Activated CD4-positive, CD25-positive, alpha-beta regulatory T cell treated with anti-CD3 and anti-CD28 coated beads, Interleukin-2, amount 50 U/mL, for 72 hours (primary cell): ENCODE measurements around the gene MACIR.

Experiments used
- DNase-seq: peaks from one replicate; pipeline ENCODE4 v3.0.0; 2021

Gene MACIR

DNA sequence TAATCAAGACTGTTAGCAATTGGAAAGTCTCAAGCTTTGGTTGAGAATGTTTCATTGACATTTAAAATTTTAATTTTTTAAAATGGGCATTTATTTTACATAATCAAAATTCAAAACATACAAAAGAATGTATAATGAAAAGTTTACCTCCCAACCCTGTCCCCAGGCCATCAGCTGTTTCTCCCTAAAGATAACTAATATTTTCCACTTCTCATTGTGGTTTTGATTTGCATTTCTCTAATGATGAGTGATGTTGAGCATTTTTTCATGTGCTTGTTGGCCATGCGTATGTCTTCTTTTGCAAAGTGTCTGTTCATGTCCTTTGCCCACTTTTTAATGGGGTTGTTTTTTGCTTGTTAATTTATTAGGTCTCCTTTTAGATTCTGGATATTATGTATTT is 11.4 kb upstream of the MACIR start:
- no peak for DNase-seq

DNA sequence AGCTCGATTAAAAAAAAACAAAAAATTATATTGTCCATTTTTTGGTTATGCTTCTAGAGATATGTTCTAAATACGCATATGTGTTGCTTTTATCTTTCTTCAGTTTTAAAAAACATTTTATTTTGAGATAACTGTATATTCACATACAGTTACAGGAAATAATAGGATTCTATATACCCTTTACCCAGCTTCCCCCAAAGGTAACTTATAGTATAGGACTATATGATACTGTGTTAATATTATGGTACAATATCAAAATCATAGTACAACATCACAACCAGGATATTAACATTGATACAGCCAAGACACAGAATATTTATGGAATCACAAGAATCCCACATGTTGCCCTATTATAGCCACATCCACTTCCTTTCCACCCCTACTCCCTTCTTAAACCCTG is 9.5 kb upstream of the MACIR start:
- DNase-seq: no peak

DNA sequence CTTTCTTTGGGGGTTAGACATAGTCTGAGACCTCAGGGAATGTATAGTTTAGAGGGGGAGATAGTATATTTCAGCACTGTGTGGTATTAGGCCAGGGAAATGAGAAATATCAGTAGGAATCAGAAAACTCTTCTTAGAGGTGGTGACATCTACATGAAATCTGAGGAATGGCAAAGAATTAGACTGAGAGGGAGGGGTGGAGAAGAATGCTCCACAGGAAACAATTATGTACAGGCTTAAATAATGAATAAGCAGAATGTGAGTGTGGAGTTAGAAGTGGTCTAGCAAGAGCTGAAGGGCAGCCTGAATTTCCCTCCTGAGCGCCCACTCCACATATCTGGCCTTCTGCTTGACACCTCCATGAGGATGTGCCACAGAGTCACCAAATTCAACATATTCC is 3.6 kb upstream of the MACIR start:
- DNase-seq: no peak

DNA sequence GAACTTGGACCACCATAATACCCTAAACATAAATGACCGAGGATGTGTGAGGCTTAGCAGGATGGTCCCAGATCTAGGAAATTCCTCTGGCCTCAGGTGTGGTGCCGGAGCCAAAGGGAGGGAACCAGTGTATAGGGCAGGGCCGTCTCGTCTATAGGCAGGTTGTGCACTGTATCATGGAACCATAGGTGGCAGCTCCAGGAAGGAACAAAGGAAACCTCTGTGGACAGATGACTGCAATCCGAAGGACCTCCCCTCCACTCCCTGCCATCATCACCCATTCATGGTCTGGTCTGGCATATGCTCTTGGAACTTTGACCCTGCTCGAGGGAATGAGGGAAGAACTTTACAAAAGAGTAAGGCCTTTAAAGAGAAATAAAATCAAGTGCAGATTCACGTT is 2.9 kb upstream of the MACIR start:
- DNase-seq: no peak

DNA sequence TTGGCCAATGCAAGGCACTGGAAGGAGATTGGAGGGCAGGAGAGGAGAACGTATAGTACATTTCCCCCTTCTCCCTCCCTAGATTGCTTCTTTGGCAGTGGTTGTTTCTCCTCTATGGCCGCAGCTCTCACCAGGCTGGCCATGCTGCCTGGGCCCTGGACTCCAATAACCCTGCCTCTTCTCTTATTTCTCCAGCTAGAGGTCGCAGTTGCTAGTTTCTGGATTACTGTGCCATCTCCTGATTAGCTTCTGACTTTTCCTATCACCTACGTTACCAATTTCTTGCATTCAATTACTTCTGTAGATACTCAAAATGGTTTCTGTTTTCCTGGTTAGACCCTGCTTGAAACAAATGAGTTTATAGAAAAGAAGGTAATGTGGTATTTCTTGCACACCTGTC is 2.4 kb upstream of the MACIR start:
- no peak for DNase-seq

DNA sequence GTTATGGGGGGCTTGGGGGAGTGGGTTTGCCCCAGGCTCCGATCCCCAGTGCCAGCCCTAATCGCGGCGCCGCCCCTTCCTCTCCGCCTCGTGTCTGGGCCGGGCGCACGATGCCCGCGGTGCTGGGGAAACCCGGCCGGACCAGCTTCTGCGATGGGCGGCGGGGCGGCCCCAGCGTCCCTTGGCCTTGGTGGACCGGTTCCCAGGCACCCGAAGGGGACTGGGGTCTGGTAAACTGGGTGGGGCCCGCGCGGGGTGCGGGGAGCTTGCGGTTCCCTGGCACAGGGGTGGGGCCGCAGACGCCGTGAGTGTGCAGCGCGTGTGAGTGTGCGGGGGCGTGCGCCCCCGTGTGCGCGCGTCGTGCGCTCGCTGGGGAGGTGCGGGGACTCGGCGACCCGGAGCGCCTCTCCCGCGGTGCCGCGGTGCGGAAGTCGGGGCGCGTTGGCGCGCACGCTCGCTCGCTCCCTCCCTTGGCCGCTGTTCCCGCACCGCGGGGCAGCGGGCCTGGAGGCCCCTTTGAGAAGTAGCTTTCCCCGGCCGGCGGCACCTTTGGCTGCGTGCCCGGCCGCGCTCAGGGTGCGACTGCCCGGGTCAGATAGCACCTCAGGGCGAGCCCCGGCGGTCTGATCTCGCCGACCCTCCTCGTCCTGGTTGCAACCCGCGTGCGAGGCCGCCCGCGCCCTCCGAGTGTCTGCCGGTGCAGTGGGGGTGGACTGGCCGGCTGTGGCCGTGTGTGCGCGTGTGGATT is 568 bp downstream of the MACIR start:
- DNase-seq: peak; percentile 70

DNA sequence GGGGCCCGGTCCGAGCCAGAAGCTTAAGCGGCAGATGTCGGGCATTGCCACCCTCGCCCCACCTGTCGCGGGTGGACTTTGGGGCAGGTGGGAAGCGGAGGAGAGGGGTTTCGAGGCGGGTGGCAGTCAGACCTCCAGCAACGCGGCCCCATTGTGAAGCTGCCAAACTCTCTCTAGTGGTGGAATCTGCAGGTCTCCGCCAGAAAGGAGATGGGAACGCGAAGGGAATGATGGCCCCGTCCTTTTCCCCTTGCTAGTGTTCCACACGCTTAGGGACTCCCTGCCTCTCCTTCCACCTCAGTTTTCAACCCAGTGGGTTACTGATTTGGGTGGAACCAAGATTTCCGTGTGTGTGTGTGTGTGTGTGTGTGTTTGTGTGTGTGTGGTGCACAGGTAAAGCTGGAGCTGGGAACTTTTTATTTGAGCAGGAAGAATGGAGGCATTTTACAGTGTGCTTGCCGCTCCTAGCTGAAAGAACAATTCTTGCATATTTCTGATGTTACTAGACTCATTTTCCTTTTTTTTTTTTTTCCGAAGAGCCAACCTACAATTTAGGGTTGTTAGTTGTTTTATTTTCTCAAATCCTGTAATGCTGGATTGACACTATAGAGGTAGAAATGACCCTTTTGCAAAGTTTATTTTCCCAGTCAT is 1.3 kb downstream of the MACIR start:
- DNase-seq: no peak

DNA sequence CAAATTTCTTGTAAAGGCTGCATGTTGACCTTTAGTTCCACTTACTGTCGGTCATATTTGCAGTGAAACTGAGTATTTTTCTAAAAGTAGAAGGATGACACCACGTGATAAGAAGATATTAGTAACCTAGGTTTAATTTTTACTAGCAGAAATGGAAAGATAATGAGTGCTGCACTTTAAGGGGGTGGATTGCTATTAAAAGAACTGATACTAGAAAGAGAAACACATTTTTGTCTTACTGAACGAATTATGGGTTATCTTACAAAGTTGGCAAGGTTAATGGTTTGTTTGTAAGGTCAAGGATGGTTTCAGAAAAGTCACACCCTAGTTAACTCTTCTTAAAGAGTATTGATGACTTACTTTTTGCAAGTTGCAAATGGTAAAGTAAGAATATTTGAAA is 2.4 kb downstream of the MACIR start:
- no peak for DNase-seq

DNA sequence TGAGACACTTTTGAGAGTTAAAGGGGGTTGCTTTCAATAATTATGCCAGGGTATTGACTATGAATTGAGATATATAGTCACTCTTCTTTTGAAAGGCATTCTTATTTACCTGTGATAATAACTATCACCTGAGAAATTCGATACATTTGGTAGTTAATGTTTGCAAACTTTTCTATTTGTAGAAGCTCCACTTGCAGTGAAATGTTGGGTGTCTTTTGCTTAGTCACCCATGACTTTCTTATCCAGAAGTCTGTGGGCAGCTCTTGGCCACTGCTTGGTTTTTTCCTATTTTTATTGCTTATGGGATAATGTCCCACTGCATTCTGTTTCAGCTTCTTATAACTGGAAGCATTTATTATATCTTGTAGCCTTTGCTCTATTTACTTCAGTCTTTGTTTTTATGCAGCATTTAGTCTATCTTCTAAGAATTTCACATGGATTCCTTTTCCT is 3.9 kb downstream of the MACIR start:
- no peak for DNase-seq

DNA sequence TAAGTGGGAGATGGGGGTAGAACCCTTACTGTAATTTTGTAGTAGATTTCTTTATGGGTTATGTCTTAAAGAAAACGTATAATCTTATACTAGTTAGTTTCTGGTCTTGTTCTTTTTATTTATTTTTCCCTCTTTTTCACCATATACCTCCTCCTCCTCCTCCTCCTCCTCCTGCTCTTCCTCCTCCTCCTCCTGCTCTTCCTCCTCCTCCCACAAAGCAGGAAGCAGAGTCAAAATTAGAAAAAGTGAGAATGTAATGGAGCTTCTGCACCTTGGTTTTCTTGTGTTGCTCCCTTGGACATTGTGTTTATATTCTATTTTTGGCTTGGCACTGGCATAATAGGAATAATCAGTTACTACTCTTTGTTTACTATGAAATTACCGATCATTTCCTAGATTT is 4.5 kb downstream of the MACIR start:
- DNase-seq: no peak

DNA sequence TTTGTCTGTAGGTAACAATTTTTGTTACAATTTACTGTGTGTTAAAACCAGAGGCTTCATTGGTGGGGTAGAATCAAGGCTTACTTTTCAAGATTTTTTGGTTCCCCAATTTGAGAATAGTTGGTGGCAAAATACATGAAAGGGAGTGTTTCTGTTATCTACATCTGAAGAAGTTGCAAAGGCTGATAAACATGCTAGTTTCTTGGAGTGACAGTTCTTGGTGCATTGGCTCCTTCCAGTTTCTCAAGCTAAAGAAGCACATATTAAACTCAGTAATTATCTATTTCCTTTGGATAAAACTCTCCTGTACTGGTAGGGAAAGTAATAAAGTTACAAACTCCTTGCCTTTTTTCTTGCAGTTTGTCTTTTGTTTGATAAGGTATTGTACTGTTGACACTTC is 5.9 kb downstream of the MACIR start:
- DNase-seq: no peak

DNA sequence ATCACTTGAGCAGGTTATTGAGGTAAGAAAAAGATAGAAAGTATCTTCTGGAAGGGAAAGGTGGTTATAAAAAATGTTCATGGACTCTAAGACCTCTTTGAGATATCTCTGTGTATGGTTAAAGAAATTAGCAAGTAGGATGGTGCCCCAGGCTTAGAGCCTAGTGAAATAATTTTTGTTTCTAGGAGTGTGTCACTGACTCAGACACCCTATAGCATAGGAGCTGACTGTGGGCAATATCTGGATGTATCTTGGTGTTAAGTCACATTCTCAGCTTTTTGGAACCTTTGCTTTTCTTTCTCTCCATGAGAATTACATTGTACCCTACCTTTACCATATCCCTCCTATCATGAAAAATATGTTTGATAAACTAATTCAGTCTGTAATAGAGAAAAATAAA is 12.0 kb downstream of the MACIR start:
- DNase-seq: no peak

DNA sequence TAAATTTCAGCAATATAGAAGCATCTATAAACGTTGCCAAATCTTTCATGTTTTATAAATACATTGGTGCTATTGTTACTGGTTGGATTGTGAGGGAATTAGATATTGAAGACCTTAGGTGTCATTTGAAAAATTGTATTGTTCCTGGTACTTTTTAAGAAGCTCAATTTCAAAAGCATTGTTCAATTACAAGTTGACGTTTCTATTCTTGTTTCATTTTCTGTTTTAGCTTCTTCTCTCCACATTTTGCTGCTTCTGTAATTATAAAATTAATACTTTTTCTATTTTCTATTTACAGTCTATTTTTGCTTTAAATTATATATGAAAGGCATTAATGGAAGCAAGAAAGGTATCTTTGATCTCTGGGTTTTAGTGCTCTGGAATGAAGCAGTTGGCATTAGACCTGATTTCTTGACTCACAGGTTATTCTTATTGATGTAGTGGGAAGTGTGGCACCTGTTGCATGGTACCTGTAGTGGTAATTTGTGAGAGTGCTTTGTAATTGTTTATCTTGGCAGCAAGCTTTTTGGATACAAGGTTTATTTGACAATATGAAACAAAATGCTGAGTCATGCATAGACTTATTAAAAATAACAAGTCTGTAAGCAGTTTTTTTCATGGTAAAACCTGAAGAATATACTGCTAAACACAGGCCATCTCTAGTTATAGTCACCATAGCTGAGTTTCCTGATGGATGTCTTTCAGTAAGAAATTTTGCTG is 13.2 kb downstream of the MACIR start:
- no peak for DNase-seq

DNA sequence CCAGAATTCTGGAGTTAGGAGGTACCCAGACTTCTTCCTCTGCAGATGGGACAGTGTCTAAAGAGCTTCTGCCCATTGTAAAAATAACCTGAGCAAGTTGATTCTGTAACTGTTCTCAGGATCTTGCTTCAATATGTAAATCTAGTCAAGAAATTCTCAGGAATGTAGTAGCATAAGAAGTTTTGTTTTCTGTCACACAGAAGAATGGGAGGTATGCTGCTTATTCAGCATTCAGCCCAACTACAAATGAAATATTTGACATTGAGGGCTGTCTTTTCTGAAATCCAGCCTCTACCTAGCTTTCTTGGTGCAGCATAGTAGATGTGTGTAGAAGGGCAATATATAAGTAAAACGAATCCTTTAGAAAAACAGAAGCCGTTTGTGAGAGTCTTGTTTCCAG is 13.8 kb downstream of the MACIR start:
- no peak for DNase-seq

DNA sequence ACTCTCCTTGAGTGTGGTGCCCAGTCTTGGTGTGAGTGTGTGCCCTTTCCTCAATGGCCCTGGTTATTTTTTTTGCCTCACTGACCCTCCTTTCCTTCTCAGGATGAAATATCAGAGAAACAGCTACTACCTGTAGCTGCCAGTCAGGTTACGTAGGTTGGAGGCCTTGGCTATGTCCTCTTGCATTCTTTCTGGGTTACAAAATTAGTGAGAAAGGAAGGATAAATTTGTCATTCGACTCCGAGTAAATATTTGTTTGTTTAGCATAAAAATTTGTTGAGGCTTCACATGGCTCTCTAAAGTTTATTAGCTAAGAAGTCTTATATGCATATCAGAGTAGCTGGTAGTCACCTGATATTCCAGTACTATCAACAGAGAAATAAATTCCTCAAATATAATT is 15.4 kb downstream of the MACIR start:
- no peak for DNase-seq

DNA sequence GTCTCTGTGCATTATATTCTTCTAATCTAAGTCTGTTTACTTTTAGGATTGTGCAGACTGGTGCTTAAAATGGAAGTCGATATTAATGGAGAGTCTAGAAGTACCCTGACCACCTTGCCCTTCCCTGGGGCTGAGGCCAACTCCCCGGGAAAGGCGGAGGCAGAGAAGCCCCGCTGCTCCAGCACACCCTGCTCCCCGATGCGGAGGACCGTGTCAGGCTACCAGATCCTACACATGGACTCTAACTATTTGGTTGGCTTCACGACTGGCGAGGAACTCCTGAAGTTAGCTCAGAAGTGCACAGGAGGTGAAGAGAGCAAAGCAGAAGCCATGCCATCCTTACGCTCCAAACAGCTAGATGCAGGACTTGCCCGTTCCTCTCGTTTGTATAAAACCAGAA is 17.3 kb downstream of the MACIR start:
- no peak for DNase-seq

DNA sequence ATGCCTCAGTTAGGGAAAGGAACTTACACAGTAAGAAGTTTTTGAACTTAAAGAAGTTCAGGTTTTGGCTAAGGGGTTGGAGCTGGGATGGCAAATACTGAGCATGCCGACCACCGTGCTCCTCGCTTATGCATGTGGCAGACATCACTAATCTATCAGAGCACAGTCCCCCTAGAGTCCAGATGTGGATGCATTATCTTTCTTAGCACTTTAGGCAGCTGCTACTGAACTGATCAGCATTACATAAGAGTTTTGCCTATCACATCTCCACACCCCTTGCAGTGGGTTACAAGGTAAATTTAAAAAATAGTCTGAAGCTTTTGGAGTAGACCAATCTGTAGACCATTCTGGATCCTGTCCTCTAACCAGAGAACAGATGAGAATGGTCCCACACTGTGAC is 22.4 kb downstream of the MACIR start:
- no peak for DNase-seq

DNA sequence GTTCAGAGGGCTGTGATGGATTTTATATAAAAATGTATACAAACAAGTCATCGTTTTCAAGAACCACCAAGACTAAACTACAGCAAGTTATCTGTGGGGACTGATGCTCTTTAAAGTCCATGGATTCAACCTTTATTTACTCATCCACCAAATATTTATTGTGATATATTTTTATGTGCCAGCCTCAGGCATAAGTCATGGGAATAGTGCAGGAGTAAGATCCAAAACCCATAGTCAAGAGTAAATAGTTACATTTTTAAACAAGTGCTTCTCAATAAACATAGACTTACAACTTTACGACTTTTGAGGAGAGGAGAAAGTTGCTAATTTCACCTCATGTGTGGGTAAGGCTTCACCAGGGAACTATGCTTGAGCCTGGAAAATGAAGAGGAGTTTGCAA is 24.6 kb downstream of the MACIR start:
- DNase-seq: no peak

DNA sequence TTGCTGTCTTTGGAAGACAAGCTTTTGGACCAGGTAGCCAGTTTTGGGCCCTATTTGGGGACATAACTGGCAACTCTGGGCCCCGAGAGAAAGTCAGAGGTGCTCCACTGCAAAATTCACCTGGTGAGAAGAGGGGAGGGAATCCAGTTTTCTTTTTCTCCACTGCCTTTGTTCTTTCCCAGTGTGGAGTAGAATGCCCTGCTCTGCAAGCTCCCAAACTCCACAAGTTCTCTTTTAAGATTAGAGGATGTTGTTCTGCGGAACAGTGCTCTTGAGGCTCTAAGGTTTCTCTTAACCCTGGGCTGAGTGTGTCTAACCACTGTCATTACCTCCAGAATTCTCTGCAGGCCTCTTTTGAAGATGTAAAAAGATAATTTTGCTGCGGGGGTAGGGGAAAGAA is 25.3 kb downstream of the MACIR start:
- no peak for DNase-seq

DNA sequence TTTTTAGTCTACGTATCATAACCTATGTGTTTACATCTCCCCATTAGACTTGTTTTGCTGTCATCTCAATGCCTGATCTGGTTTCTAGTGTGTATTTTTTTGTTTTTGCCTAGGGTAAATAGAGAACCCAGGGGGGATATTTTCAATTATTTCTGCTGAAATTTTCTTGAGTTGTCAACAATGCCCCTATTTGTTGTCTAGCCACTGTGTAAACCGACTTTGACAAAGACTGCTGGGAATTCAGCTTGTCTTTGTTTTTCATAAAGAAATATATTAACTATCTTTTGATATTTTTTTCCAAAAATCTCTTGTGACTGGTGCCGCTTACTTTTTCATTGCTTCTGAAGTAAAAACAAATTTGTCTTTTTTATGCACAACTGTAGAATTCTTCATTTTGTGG is 28.1 kb downstream of the MACIR start:
- DNase-seq: no peak

DNA sequence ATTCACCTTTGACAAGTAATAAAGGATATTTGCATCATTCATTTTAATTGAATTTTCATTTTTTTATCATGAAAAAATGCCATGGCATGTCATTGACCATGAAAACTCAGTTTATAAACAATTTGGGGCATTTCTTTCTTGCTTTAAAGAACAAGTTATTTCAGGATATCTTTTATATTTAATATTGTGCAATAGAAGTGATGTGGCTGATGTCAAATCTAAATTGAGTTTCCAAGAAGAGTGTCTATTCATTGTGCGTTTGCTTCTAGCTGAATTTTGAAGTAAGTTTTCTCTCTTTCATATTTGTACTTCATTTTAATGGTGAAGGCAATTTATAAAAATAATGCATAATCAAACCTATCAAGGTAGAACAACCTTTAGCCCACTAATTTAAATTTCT is 30.5 kb downstream of the MACIR start:
- no peak for DNase-seq

DNA sequence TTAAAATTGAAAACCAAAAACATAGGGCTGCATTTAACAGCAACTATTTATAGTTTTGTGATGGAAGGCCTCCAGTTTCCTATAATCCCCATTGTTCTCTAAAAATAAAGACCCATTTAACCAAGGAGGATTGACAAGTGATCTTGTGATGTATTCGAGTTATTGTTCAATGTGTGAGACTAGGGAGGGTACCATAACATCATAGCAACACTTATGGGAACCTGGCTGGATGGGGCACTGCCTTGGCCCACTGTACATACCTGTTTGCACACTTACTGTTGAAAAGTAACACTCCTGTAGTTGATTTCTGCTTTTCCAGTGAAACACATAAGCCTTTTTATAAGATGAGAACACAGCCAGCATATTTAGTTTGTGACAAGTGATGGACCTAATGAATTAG is 32.3 kb downstream of the MACIR start:
- DNase-seq: no peak

DNA sequence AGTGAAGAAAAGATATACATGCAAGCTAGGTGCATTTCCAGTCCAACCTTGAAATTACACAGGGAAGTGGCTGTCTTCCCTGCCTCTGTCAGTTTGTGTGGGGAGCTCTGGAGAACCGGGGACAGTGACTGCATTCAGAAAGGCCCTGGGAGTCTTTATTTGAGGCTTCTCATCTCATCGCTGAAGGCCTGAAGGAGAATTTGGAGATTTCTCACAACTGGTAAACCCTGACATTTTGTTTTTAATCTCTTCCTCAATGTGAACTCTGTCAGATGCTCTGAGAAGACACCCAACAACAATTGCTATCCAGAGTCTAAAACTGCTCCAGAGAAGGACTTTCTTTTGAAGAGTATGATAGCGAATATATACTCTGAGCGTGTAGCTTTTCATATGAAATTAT is 33.0 kb downstream of the MACIR start:
- DNase-seq: no peak

DNA sequence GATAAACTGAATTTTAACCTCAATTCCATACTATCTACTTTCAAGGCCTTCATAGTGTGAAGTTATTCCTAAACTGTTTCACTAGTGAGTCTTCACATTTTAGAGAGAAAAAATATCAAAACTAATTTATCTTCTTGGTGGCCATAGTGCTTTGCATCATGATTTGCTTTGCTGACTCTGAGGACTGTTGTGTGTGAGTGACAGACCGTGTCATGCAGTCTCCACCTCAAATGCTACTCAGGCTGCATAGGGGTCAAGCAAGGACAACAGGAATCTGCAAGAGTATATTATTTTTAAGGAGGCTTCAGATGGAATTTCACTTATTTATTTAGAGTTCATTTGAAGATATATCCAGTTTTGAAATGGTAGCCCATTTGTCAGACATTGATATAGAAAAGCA is 34.5 kb downstream of the MACIR start:
- DNase-seq: no peak
